Ovary (tissue), 9 donors: ENCODE results near the gene NFYB. TPM values are rescaled to one million over a fixed set of nuclear protein-coding genes. Genes with fewer than 3 reads are reported as not detected.

Experiments
- DNase-seq, 5 donors: peaks; one replicate each; pipeline ENCODE4 v3.0.0-alpha.2; 2019 to 2020
- H3K27ac ChIP-seq, 2 donors: fragments of 200-600 bp; one replicate each; pipeline versions ENCODE4 v1.5.1 to v1.8.0; 2019 to 2022
- H3K27me3 ChIP-seq: fragments of 200-600 bp; one replicate; pipeline ENCODE4 v1.8.0; 2022
- H3K36me3 ChIP-seq: fragments of 200-600 bp; sonication (generic); one replicate; pipeline ENCODE4 v1.5.1; 2019
- H3K4me1 ChIP-seq: one replicate; pipeline ENCODE4 v1.8.1; 2013; ENCODE audit warnings: mild to moderate bottlenecking, moderate library complexity; ENCODE audit not compliant: insufficient read depth
- H3K4me3 ChIP-seq: fragments of 200-600 bp; sonication (generic); one replicate; pipeline ENCODE4 v1.5.1; 2017
- H3K9me3 ChIP-seq, 2 donors: fragments of 200-600 bp in 1 of 2; sonication (generic) in 1 of 2; one replicate each; pipeline versions ENCODE4 v1.5.1 to v1.8.1; 2013 to 2019; ENCODE audit warnings: mild to moderate bottlenecking in 1 of 2, moderate library complexity in 1 of 2
- CTCF ChIP-seq, 3 donors: fragments of 450-650 bp in 2 of 3; fragments of 200-600 bp in 1 of 3; IDR thresholded peaks; one replicate each; pipeline versions ENCODE4 v1.5.1 to v1.8.0; 2016 to 2022; ENCODE audit warnings: antibody characterized with exemption in 3 of 3, mild to moderate bottlenecking in 1 of 3
- EP300 ChIP-seq: sonication (generic); formaldehyde crosslinking; IDR thresholded peaks from one replicate; pipeline ENCODE4 v1.6.1; 2017; ENCODE audit warnings: antibody characterized with exemption
- POLR2A ChIP-seq: fragments of 450-650 bp; IDR thresholded peaks from one replicate; pipeline ENCODE4 v1.6.1; 2017; ENCODE audit warnings: antibody characterized with exemption, mild to moderate bottlenecking, moderate library complexity
- WGBS, 3 donors: extraction: QIAGEN DNeasy Blood & Tissue Kit in 1 of 3; methylation state at CpG; one replicate each; pipeline versions ENCODE4 v1.1.5 to v1.1.7; 2013 to 2017; 5-methylcytosine and 5-hydroxymethylcytosine counted together
- intact Hi-C, 4 donors: fragments of 100-400 bp; cut with DNase I; formaldehyde crosslinking; loops; one replicate each; pipeline versions ENCODE4 v1.11.0 to v1.15.1; 2022 to 2023
- polyA plus RNA-seq, 2 donors: library from polyadenylated mRNA; stranded (reverse); fragments of 200-250 nt in 1 of 2; fragments of 350-450 nt in 1 of 2; fragmentation: Illumina TruSeq in 1 of 2; extraction: RNeasy Lipid Tissue Mini Kit (QIAGEN cat#74804) in 1 of 2; gene quantifications; one replicate each; pipeline ENCODE4 v1.2.3, GENCODE V29; 2013 to 2014
- total RNA-seq, 7 donors: library from RNA; depleted of rRNA in 2 of 7; stranded (reverse); fragments of >200 nt in 2 of 7; fragmentation: NEBNext Ultra II Directional in 3 of 7; extraction: Animal tissue kit (Norgen Biotek cat#: 25700) in 3 of 7; gene quantifications; one replicate each; pipeline versions ENCODE4 v1.1.0 to v1.2.4, GENCODE V29; 2016 to 2023
- donor health status: DM: no; HTN: no; CAD: no; lungs with moderate emphysema.
- donor health status: DM: no; HTN: no; CAD: no.
- donor health status: Bipolar disorder and iron deficiency.
- donor health status: DM: yes; HTN: yes; CAD: no.
- donor health status: DM: no; HTN: no; CAD: no.
- donor health status: DM: yes; HTN: yes; CAD: no.

NFYB gene
- total and polyA plus RNA-seq, 9 donors = 23.7 to 39.1 (median 29.5) TPM

- Histone ChIP-seq H3K4me1 (no peaks in the 10 kb centered on the region), H3K27ac (no peak overlapping the region), H3K4me3 (no peak overlapping the region), H3K27me3 (no peaks in the 10 kb centered on the region), H3K9me3 (no peaks in the 10 kb centered on the region), H3K36me3 (no peaks in the 10 kb centered on the region)
- TF ChIP-seq CTCF (IDR thresholded peaks at IDR 0.05) (no peak), EP300 (no peak), POLR2A (no peak)
- no peak for DNase-seq
- intact Hi-C loops = no loop called here
- 80 to 88% (median 84%) methylated on average over 28 of the region's 28 CpGs for WGBS, 3 donors
Measured at GRCh38 chr12:104171785-104172569, 34.0 kb upstream of the NFYB start.

- TF ChIP-seq CTCF (IDR thresholded peaks at IDR 0.05) = no peak
- no peaks in the 10 kb centered on the region for H3K36me3 ChIP-seq
- no peaks in the 10 kb centered on the region for H3K4me1 ChIP-seq
- intact Hi-C loops = no loop called here
- no peak overlapping the region for H3K4me3 ChIP-seq
- H3K27ac ChIP-seq = no peak overlapping the region
- no peaks in the 10 kb centered on the region for H3K27me3 ChIP-seq
- 90 to 95% (median 93%) methylated on average over 5 of the region's 5 CpGs for WGBS, 3 donors
- no peak for DNase-seq
- H3K9me3 ChIP-seq = no peaks in the 10 kb centered on the region
Measured at GRCh38 chr12:104168596-104168995, 30.6 kb upstream of the NFYB start.

GRCh38 chr12:104167519-104168458 is 29.8 kb upstream of the NFYB start:
- Histone ChIP-seq H3K9me3 (no peaks in the 10 kb centered on the region), H3K27ac (no peak overlapping the region), H3K4me1 (no peaks in the 10 kb centered on the region), H3K36me3 (no peaks in the 10 kb centered on the region), H3K4me3 (no peak overlapping the region), H3K27me3 (no peaks in the 10 kb centered on the region)
- intact Hi-C loops = no loop called here
- TF ChIP-seq EP300 = no peak
- no peak for TF ChIP-seq POLR2A
- no peak for TF ChIP-seq CTCF (IDR thresholded peaks at IDR 0.05)
- no peak for DNase-seq
- 85 to 87% (median 86%) methylated on average over 5 of the region's 5 CpGs for WGBS, 3 donors

GRCh38 chr12:104166465-104166864 is 28.5 kb upstream of the NFYB start:
- H3K27me3 ChIP-seq = no peaks in the 10 kb centered on the region
- 59 to 72% (median 69%) methylated on average over 6 of the region's 6 CpGs for WGBS, 3 donors
- no peak overlapping the region for H3K27ac ChIP-seq
- H3K4me1 ChIP-seq = no peaks in the 10 kb centered on the region
- no peaks in the 10 kb centered on the region for H3K9me3 ChIP-seq
- no peak overlapping the region for H3K4me3 ChIP-seq
- no peak for DNase-seq
- no peaks in the 10 kb centered on the region for H3K36me3 ChIP-seq
- no peak for TF ChIP-seq EP300
- no peak for TF ChIP-seq POLR2A
- no peak for TF ChIP-seq CTCF (IDR thresholded peaks at IDR 0.05)
- intact Hi-C loops = no loop called here
